Measurements from ENCODE around the gene ANKS3. TPM values are rescaled to one million over a fixed set of nuclear protein-coding genes. Genes with fewer than 3 reads are reported as not detected.
A peak's percentile ranks its signal among the peaks of the same experiment; 100 is the strongest.

Gene ANKS3
- total RNA-seq, 6 experiments from 2014 or later = 4.7 to 10.7 (median 7.6) TPM

DNA sequence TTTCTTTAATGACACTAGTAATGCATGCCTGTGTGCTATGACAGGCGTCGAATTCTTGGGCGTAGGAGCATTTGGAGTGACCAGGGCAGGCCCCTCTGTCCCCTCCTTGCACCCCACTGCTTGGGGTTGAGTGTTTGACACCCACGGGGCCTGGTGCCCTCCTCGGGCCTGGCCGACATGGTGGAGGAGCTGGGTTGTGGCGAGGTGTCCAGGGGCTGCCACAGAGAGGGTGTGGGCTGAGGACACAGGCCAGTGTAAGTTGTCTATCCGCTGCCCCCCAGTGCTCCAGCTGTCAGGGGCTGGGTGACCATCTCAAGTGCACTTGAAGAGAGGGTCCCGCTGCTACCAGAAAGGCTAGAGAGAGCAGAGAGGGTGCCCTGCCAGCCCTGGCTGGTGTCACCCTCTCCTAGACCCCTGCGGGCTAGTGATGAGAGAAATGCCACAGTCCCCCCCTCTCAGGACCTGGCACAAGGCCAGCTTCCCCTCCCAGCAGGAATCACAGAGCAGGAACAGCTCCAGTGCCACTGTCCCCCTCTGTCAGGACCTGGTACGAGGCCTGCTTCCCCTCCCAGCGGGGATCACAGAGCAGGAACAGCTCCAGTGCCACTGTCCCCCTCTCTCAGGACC, 79.0 kb downstream of the ANKS3 start:
- WGBS (ENCODE audit: insufficient coverage, low coverage, low lambda C conversion rate, missing lambda C conversion rate) = 80% methylated on average over 1 of the region's 12 CpGs
- Histone ChIP-seq H3K27ac (peak overlapping the region in 2 of 3 donors; percentile 81 to 90), H3K27me3 (no peaks in the 10 kb centered on the region), H3K36me3 (peaks cover 0 to 31% (median 7%) of the 10 kb centered on the region in 4 donors), H3K9me3 (no peaks in the 10 kb centered on the region), H3K4me3 (no peak overlapping the region), H3K4me1 (peaks cover 0 to 35% (median 19%) of the 10 kb centered on the region in 4 donors)
- no peak for TF ChIP-seq POLR2A (IDR thresholded peaks at IDR 0.05)
- TF ChIP-seq, protein P1, sequence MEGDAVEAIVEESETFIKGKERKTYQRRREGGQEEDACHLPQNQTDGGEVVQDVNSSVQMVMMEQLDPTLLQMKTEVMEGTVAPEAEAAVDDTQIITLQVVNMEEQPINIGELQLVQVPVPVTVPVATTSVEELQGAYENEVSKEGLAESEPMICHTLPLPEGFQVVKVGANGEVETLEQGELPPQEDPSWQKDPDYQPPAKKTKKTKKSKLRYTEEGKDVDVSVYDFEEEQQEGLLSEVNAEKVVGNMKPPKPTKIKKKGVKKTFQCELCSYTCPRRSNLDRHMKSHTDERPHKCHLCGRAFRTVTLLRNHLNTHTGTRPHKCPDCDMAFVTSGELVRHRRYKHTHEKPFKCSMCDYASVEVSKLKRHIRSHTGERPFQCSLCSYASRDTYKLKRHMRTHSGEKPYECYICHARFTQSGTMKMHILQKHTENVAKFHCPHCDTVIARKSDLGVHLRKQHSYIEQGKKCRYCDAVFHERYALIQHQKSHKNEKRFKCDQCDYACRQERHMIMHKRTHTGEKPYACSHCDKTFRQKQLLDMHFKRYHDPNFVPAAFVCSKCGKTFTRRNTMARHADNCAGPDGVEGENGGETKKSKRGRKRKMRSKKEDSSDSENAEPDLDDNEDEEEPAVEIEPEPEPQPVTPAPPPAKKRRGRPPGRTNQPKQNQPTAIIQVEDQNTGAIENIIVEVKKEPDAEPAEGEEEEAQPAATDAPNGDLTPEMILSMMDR (IDR thresholded peaks at IDR 0.05) = no peak
- intact Hi-C loops (cut with DNase I) = no loop called here
- ATAC-seq (no peak), DNase-seq (no peak)

- H3K4me3 ChIP-seq = no peak overlapping the region
- no peak for DNase-seq
- H3K9me3 ChIP-seq = no peaks in the 10 kb centered on the region
- intact Hi-C loops (cut with DNase I) = no loop called here
- peaks cover 0 to 31% (median 7%) of the 10 kb centered on the region in 4 donors for H3K36me3 ChIP-seq
- WGBS (ENCODE audit: insufficient coverage, low coverage, low lambda C conversion rate, missing lambda C conversion rate) = 20% methylated on average over 5 of the region's 16 CpGs
- peak; percentile 26 to 58 (median 46) for ATAC-seq
- H3K4me1 ChIP-seq = peaks cover 0 to 38% (median 17%) of the 10 kb centered on the region in 4 donors
- peak overlapping the region; percentile 66 to 90 (median 81) for H3K27ac ChIP-seq
- TF ChIP-seq, protein P1 (IDR thresholded peaks at IDR 0.05) = peak in 2 of 4 donors; percentile 10 to 24
- no peak for TF ChIP-seq POLR2A (IDR thresholded peaks at IDR 0.05)
- H3K27me3 ChIP-seq = no peaks in the 10 kb centered on the region
Measured at GRCh38 chr16:4654011-4654963, 79.8 kb downstream of the ANKS3 start.

DNA sequence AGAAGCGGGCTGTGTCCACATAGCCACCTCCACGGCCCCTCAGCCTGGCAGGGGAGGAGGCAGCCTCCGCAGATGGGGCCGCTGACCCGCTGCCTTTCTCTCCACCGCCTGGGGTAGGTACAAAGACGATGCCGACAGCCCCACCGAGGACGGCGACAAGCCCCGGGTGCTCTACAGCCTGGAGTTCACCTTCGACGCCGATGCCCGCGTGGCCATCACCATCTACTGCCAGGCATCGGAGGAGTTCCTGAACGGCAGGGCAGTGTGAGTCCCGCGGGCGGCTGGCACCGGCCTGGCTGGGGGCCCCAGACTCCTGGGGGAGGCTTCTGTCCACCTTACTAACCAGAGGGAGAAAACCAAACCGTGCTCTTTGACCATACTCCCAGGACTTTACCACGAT, 81.5 kb downstream of the ANKS3 start:
- intact Hi-C loops (cut with DNase I) = no loop called here
- Histone ChIP-seq H3K27me3 (no peaks in the 10 kb centered on the region), H3K27ac (peak overlapping the region; percentile 66 to 90 (median 81)), H3K36me3 (peaks cover 0 to 26% (median 7%) of the 10 kb centered on the region in 4 donors), H3K4me3 (no peak overlapping the region), H3K4me1 (peaks cover 0 to 38% (median 17%) of the 10 kb centered on the region in 4 donors), H3K9me3 (no peaks in the 10 kb centered on the region)
- no peak for TF ChIP-seq POLR2A (IDR thresholded peaks at IDR 0.05)
- no peak for DNase-seq
- no CpG with 5 or more reads among the region's 25 CpGs for WGBS (ENCODE audit: insufficient coverage, low coverage, low lambda C conversion rate, missing lambda C conversion rate)
- peak in 3 of 4 donors; percentile 1 to 37 (median 24) for ATAC-seq

GRCh38 chr16:4651827-4652226, 82.2 kb downstream of the ANKS3 start:
- peaks cover 0 to 21% (median 3%) of the 10 kb centered on the region in 4 donors for H3K36me3 ChIP-seq
- DNase-seq = no peak
- H3K9me3 ChIP-seq = no peaks in the 10 kb centered on the region
- intact Hi-C loops (cut with DNase I) = no loop called here
- no peak overlapping the region for H3K4me3 ChIP-seq
- no peak overlapping the region for H3K27ac ChIP-seq
- WGBS (ENCODE audit: insufficient coverage, low coverage, low lambda C conversion rate, missing lambda C conversion rate) = 90% methylated on average over 5 of the region's 13 CpGs
- peaks cover 0 to 38% (median 17%) of the 10 kb centered on the region in 4 donors for H3K4me1 ChIP-seq
- no peak for TF ChIP-seq POLR2A (IDR thresholded peaks at IDR 0.05)
- TF ChIP-seq, protein P1 (IDR thresholded peaks at IDR 0.05) = no peak
- H3K27me3 ChIP-seq = no peaks in the 10 kb centered on the region
- ATAC-seq = no peak

Data from right lobe of liver (tissue), 6 donors.